Hematopoietic multipotent progenitor cell (in vitro differentiated cells): ENCODE results near the gene INPP4B. TPM values are rescaled to one million over a fixed set of nuclear protein-coding genes. Genes with fewer than 3 reads are reported as not detected.

Experiments
- DNase-seq, 3 donors: peaks; one replicate each; pipeline ENCODE4 v3.0.0-alpha.2; 2011 to 2015; ENCODE audit warnings: low read depth in 2 of 3, low spot score in 2 of 3
- total RNA-seq: library from RNA; depleted of rRNA; stranded (reverse); fragments of >200 nt; gene quantifications from one replicate; pipeline ENCODE4 v1.2.3, GENCODE V29; 2012

Gene INPP4B
- total RNA-seq, 1 donor: 24.5 TPM

GRCh38 chr4:142358656-142359055, 487.4 kb downstream of the INPP4B start:
- no peak for DNase-seq

GRCh38 chr4:142356801-142357200, 489.3 kb downstream of the INPP4B start:
- DNase-seq: no peak

- DNase-seq: no peak
Measured at GRCh38 chr4:142356118-142356759, 489.9 kb downstream of the INPP4B start.

GRCh38 chr4:142355421-142355930, 490.6 kb downstream of the INPP4B start:
- DNase-seq: no peak

GRCh38 chr4:142354794-142355420, 491.2 kb downstream of the INPP4B start:
- peak in 2 of 3 donors; percentile 48 to 77 for DNase-seq

- no peak for DNase-seq
Measured at GRCh38 chr4:142354041-142354440, 492.1 kb downstream of the INPP4B start.

GRCh38 chr4:142353149-142353738, 492.9 kb downstream of the INPP4B start:
- DNase-seq: peak; percentile 24 to 59 (median 46)

- DNase-seq: no peak
Measured at GRCh38 chr4:142352712-142353111, 493.4 kb downstream of the INPP4B start.

- no peak for DNase-seq
Measured at GRCh38 chr4:142351958-142352357, 494.1 kb downstream of the INPP4B start.

GRCh38 chr4:142350871-142351270, 495.2 kb downstream of the INPP4B start:
- DNase-seq: no peak

GRCh38 chr4:142348613-142349021, 497.5 kb downstream of the INPP4B start:
- DNase-seq: no peak

- no peak for DNase-seq
Measured at GRCh38 chr4:142347241-142347640, 498.9 kb downstream of the INPP4B start.

- no peak for DNase-seq
Measured at GRCh38 chr4:142345924-142346323, 500.2 kb downstream of the INPP4B start.

- no peak for DNase-seq
Measured at GRCh38 chr4:142341268-142341667, 504.8 kb downstream of the INPP4B start.

- no peak for DNase-seq
Measured at GRCh38 chr4:142339053-142339452, 507.0 kb downstream of the INPP4B start.

- no peak for DNase-seq
Measured at GRCh38 chr4:142336251-142336934, 509.7 kb downstream of the INPP4B start.

GRCh38 chr4:142334931-142335330, 511.2 kb downstream of the INPP4B start:
- DNase-seq: no peak

GRCh38 chr4:142331646-142332045, 514.5 kb downstream of the INPP4B start:
- DNase-seq: no peak

- no peak for DNase-seq
Measured at GRCh38 chr4:142331132-142331531, 515.0 kb downstream of the INPP4B start.

- no peak for DNase-seq
Measured at GRCh38 chr4:142330311-142330710, 515.8 kb downstream of the INPP4B start.

- DNase-seq: no peak
Measured at GRCh38 chr4:142329313-142329712, 516.8 kb downstream of the INPP4B start.
